HG02970 (cell line): ENCODE measurements around the gene PMS2.
"Not testable (repeated sequence)": the region's sequence is repeated elsewhere in the genome, so short reads cannot be mapped to it uniquely, and the experiment has no call there.

Source experiments
- ATAC-seq: cut with Tn5 transposase; IDR thresholded peaks from one replicate; pipeline ENCODE4 v1.9.1; 2021; ENCODE audit warnings: mild to moderate bottlenecking, moderate library complexity, moderate number of reproducible peaks; ENCODE audit not compliant: unreplicated experiment, low FRiP score

The PMS2 gene

GRCh38 chr7:6008668-6009611, at the start of gene PMS2, which contains the start of gene AIMP2:
Gene PMS2, minus strand, starts transcription at chr7:6009049. Its CDS starts 30 bp downstream, at chr7:6009019.
Gene AIMP2, plus strand, starts transcription at chr7:6009272. Its CDS starts 92 bp downstream, at chr7:6009364.
- ATAC-seq: peak; percentile 96

- ATAC-seq: no peak
These were observed 48.7 kb upstream of the PMS2 start for GRCh38 chr7:6057316-6058129.

- no peak for ATAC-seq
These were observed 47.8 kb upstream of the PMS2 start for GRCh38 chr7:6056616-6057015.

GRCh38 chr7:6051185-6051584, 42.3 kb upstream of the PMS2 start:
- ATAC-seq: not testable (repeated sequence)

- ATAC-seq: no peak
These were observed 40.9 kb upstream of the PMS2 start for GRCh38 chr7:6049780-6050179.

- no peak for ATAC-seq
These were observed 26.8 kb upstream of the PMS2 start for GRCh38 chr7:6035686-6036085.

- ATAC-seq: no peak
These were observed 26.3 kb upstream of the PMS2 start for GRCh38 chr7:6035165-6035564.

- no peak for ATAC-seq
These were observed 23.8 kb upstream of the PMS2 start for GRCh38 chr7:6032641-6033040.

GRCh38 chr7:6032167-6032566, 23.3 kb upstream of the PMS2 start:
- ATAC-seq: no peak

- ATAC-seq: no peak
These were observed 22.7 kb upstream of the PMS2 start for GRCh38 chr7:6031567-6031966.

GRCh38 chr7:6030988-6031387, 22.1 kb upstream of the PMS2 start, which contains the start of gene ANKRD61:
Gene ANKRD61, plus strand, starts transcription at chr7:6031376. Its CDS starts 0 bp downstream, at chr7:6031376.
- ATAC-seq: no peak

- no peak for ATAC-seq
These were observed 19.7 kb upstream of the PMS2 start for GRCh38 chr7:6028563-6028962.

- ATAC-seq: no peak
These were observed 19.0 kb upstream of the PMS2 start for GRCh38 chr7:6027806-6028365.

- no peak for ATAC-seq
These were observed 18.0 kb upstream of the PMS2 start for GRCh38 chr7:6026820-6027311.

- no peak for ATAC-seq
These were observed 17.4 kb upstream of the PMS2 start for GRCh38 chr7:6026011-6026819.

GRCh38 chr7:6023974-6024435, 15.2 kb upstream of the PMS2 start:
- no peak for ATAC-seq

- ATAC-seq: no peak
These were observed 13.9 kb upstream of the PMS2 start for GRCh38 chr7:6022707-6023106.

- ATAC-seq: no peak
These were observed 11.8 kb upstream of the PMS2 start for GRCh38 chr7:6020371-6021286.

- no peak for ATAC-seq
These were observed 7.8 kb upstream of the PMS2 start for GRCh38 chr7:6016653-6016966.
